ENCODE results near the gene EFHC2. TPM values are rescaled to one million over a fixed set of nuclear protein-coding genes. Genes with fewer than 3 reads are reported as not detected.

Gene EFHC2
- total RNA-seq = 0.80 TPM

- peak; percentile 41 for ATAC-seq
Measured at GRCh38 chrX:44343412-44344141, at the start of gene EFHC2. Gene EFHC2, minus strand, starts transcription at chrX:44343672. Its CDS starts 84 bp downstream, at chrX:44343588.

GRCh38 chrX:44392767-44393166 is 49.3 kb upstream of the EFHC2 start:
- ATAC-seq = no peak

- no peak for ATAC-seq
Measured at GRCh38 chrX:44384688-44385338, 41.3 kb upstream of the EFHC2 start.

- ATAC-seq = no peak
Measured at GRCh38 chrX:44382871-44383270, 39.4 kb upstream of the EFHC2 start.

- ATAC-seq = peak; percentile 88
Measured at GRCh38 chrX:44352758-44353157, 9.3 kb upstream of the EFHC2 start.

GRCh38 chrX:44349561-44349960 is 6.1 kb upstream of the EFHC2 start:
- no peak for ATAC-seq

- ATAC-seq = no peak
Measured at GRCh38 chrX:44344687-44345086, 1.2 kb upstream of the EFHC2 start.

GRCh38 chrX:44344194-44344593 is 722 bp upstream of the EFHC2 start:
- ATAC-seq = peak; percentile 58

GRCh38 chrX:44342866-44343265 is 606 bp downstream of the EFHC2 start:
- ATAC-seq = no peak

GRCh38 chrX:44338361-44338760 is 5.1 kb downstream of the EFHC2 start:
- ATAC-seq = no peak

GRCh38 chrX:44332437-44332836 is 11.0 kb downstream of the EFHC2 start:
- no peak for ATAC-seq

- ATAC-seq = no peak
Measured at GRCh38 chrX:44330227-44330626, 13.2 kb downstream of the EFHC2 start.

GRCh38 chrX:44319550-44319949 is 23.9 kb downstream of the EFHC2 start:
- no peak for ATAC-seq

GRCh38 chrX:44317181-44317580 is 26.3 kb downstream of the EFHC2 start:
- no peak for ATAC-seq

- no peak for ATAC-seq
Measured at GRCh38 chrX:44314808-44315207, 28.7 kb downstream of the EFHC2 start.

GRCh38 chrX:44314259-44314734 is 29.2 kb downstream of the EFHC2 start:
- ATAC-seq = no peak

GRCh38 chrX:44312421-44312820 is 31.1 kb downstream of the EFHC2 start:
- ATAC-seq = no peak

- no peak for ATAC-seq
Measured at GRCh38 chrX:44310227-44310626, 33.2 kb downstream of the EFHC2 start.

- ATAC-seq = no peak
Measured at GRCh38 chrX:44308869-44309268, 34.6 kb downstream of the EFHC2 start.

- peak; percentile 95 for ATAC-seq
Measured at GRCh38 chrX:44306356-44306755, 37.1 kb downstream of the EFHC2 start.

- peak; percentile 56 for ATAC-seq
Measured at GRCh38 chrX:44305921-44306320, 37.6 kb downstream of the EFHC2 start.

- no peak for ATAC-seq
Measured at GRCh38 chrX:44303119-44303518, 40.4 kb downstream of the EFHC2 start.

GRCh38 chrX:44299177-44299576 is 44.3 kb downstream of the EFHC2 start:
- ATAC-seq = no peak

- ATAC-seq = no peak
Measured at GRCh38 chrX:44291468-44292092, 51.9 kb downstream of the EFHC2 start.

Data from esophagus mucosa (tissue), 1 donor.